Sigmoid colon (tissue), 7 donors: ENCODE measurements around the gene MDFI. TPM values are rescaled to one million over a fixed set of nuclear protein-coding genes. Genes with fewer than 3 reads are reported as not detected.

Experiments used
- DNase-seq: peaks from one replicate; pipeline ENCODE4 v3.0.0-alpha.2; 2019
- H3K27ac ChIP-seq, 4 donors: fragments of 200-600 bp; sonication (generic); one replicate each; pipeline ENCODE4 v1.5.1; 2016 to 2019; ENCODE audit warnings: mild to moderate bottlenecking in 1 of 4
- H3K27me3 ChIP-seq, 3 donors: fragments of 200-600 bp; sonication (generic); one replicate each; pipeline ENCODE4 v1.5.1; 2019; ENCODE audit warnings: mild to moderate bottlenecking in 1 of 3
- H3K36me3 ChIP-seq, 4 donors: fragments of 200-600 bp; sonication (generic); one replicate each; pipeline ENCODE4 v1.5.1; 2016 to 2019
- H3K4me1 ChIP-seq, 4 donors: fragments of 200-600 bp; sonication (generic); one replicate each; pipeline ENCODE4 v1.5.1; 2017 to 2019
- H3K4me3 ChIP-seq, 4 donors: fragments of 200-600 bp; sonication (generic); one replicate each; pipeline ENCODE4 v1.5.1; 2017 to 2019; ENCODE audit warnings: mild to moderate bottlenecking in 2 of 4, moderate library complexity in 1 of 4
- H3K9me3 ChIP-seq, 4 donors: fragments of 200-600 bp in 3 of 4; sonication (generic) in 3 of 4; one replicate each; pipeline versions ENCODE4 v1.5.1 to v1.6.1; 2013 to 2019
- CTCF ChIP-seq, 4 experiments: fragments of 450-650 bp in 3 of 4; fragments of 200-600 bp in 1 of 4; IDR thresholded peaks; one replicate each; pipeline ENCODE4 v1.5.1; 2016 to 2019; ENCODE audit warnings: antibody characterized with exemption in 4 of 4, mild to moderate bottlenecking in 3 of 4, moderate library complexity in 2 of 4
- EP300 ChIP-seq, 4 donors: sonication (generic); formaldehyde crosslinking; IDR thresholded peaks; one replicate each; pipeline ENCODE4 v1.6.1; 2017; ENCODE audit warnings: antibody characterized with exemption in 4 of 4
- POLR2A ChIP-seq, 2 donors: fragments of 450-650 bp; IDR thresholded peaks; one replicate each; pipeline ENCODE4 v1.6.1; 2016; ENCODE audit warnings: antibody characterized with exemption in 2 of 2, mild to moderate bottlenecking in 2 of 2, moderate library complexity in 2 of 2
- POLR2AphosphoS5 ChIP-seq, 4 donors: sonication (generic); formaldehyde crosslinking; IDR thresholded peaks; one replicate each; pipeline ENCODE4 v1.6.1; 2017; ENCODE audit warnings: antibody characterized with exemption in 4 of 4
- WGBS, 2 donors: extraction: QIAGEN DNeasy Blood & Tissue Kit; methylation state at CpG; one replicate each; pipeline ENCODE4 v1.1.7; 2013; 5-methylcytosine and 5-hydroxymethylcytosine counted together
- intact Hi-C: fragments of 100-400 bp; cut with DNase I; formaldehyde crosslinking; loops from one replicate; pipeline ENCODE4 v1.15.1; 2023
- polyA plus RNA-seq, 3 donors: library from polyadenylated mRNA; stranded (reverse); fragments of 200-250 nt; gene quantifications; one replicate each; pipeline ENCODE4 v1.2.3, GENCODE V29; 2013
- total RNA-seq, 4 donors: library from RNA; depleted of rRNA; stranded (reverse); fragments of >200 nt; gene quantifications; one replicate each; pipeline ENCODE4 v1.1.0, GENCODE V29; 2016
- donor health status: healthy with polysubstance abuse.
- donor health status: Bipolar disorder and iron deficiency.
- donor health status: healthy.

Gene MDFI
- total and polyA plus RNA-seq, 7 donors: 0.69 to 8.6 (median 4.6) TPM

- TF ChIP-seq POLR2AphosphoS5 (IDR thresholded peaks at IDR 0.05): no peak
- no peak for TF ChIP-seq EP300 (IDR thresholded peaks at IDR 0.05)
- TF ChIP-seq POLR2A (IDR thresholded peaks at IDR 0.05): no peak
- TF ChIP-seq CTCF (IDR thresholded peaks at IDR 0.05): no peak
- intact Hi-C loops: no loop called here
- Histone ChIP-seq H3K36me3 (peaks cover 11 to 65% (median 36%) of the 10 kb centered on the region in 4 donors), H3K27ac (peak overlapping the region in 1 of 4 donors; percentile 5), H3K4me1 (peaks cover 0 to 23% (median 13%) of the 10 kb centered on the region in 4 donors), H3K9me3 (no peaks in the 10 kb centered on the region), H3K4me3 (no peak overlapping the region), H3K27me3 (no peaks in the 10 kb centered on the region)
- no peak for DNase-seq
- 62 to 82% methylated on average over 5 of the region's 5 CpGs for WGBS, 2 donors
These were observed 50.1 kb downstream of the MDFI start for GRCh38 chr6:41688256-41688965.

GRCh38 chr6:41689171-41690008 lies 51.1 kb downstream of the MDFI start:
- peaks cover 0 to 26% (median 11%) of the 10 kb centered on the region in 4 donors for H3K4me1 ChIP-seq
- WGBS, 2 donors: 79 to 81% methylated on average over 9 of the region's 9 CpGs
- H3K36me3 ChIP-seq: peaks cover 11 to 62% (median 36%) of the 10 kb centered on the region in 4 donors
- no peaks in the 10 kb centered on the region for H3K9me3 ChIP-seq
- H3K4me3 ChIP-seq: no peak overlapping the region
- DNase-seq: peak; percentile 41
- intact Hi-C loops: no loop called here
- TF ChIP-seq POLR2AphosphoS5 (IDR thresholded peaks at IDR 0.05): no peak
- TF ChIP-seq POLR2A (IDR thresholded peaks at IDR 0.05): no peak
- TF ChIP-seq CTCF (IDR thresholded peaks at IDR 0.05): no peak
- TF ChIP-seq EP300 (IDR thresholded peaks at IDR 0.05): no peak
- no peaks in the 10 kb centered on the region for H3K27me3 ChIP-seq
- no peak overlapping the region for H3K27ac ChIP-seq

- TF ChIP-seq POLR2AphosphoS5 (IDR thresholded peaks at IDR 0.05) (no peak), EP300 (IDR thresholded peaks at IDR 0.05) (no peak), POLR2A (IDR thresholded peaks at IDR 0.05) (no peak), CTCF (IDR thresholded peaks at IDR 0.05) (no peak)
- Histone ChIP-seq H3K4me1 (peaks cover 0 to 26% (median 11%) of the 10 kb centered on the region in 4 donors), H3K4me3 (no peak overlapping the region), H3K36me3 (peaks cover 11 to 48% (median 26%) of the 10 kb centered on the region in 4 donors), H3K27me3 (no peaks in the 10 kb centered on the region), H3K9me3 (no peaks in the 10 kb centered on the region), H3K27ac (no peak overlapping the region)
- DNase-seq: peak; percentile 58
- intact Hi-C loops: no loop called here
- WGBS, 2 donors: 96 to 97% methylated on average over 25 of the region's 25 CpGs
These were observed 52.5 kb downstream of the MDFI start for GRCh38 chr6:41690541-41691330.

GRCh38 chr6:41691426-41692079 lies 53.3 kb downstream of the MDFI start:
- Histone ChIP-seq H3K27ac (no peak overlapping the region), H3K27me3 (no peaks in the 10 kb centered on the region), H3K4me3 (no peak overlapping the region), H3K36me3 (peaks cover 11 to 40% (median 23%) of the 10 kb centered on the region in 4 donors), H3K9me3 (no peaks in the 10 kb centered on the region), H3K4me1 (peaks cover 0 to 26% (median 11%) of the 10 kb centered on the region in 4 donors)
- WGBS, 2 donors: 89 to 90% methylated on average over 8 of the region's 8 CpGs
- TF ChIP-seq CTCF (IDR thresholded peaks at IDR 0.05) (no peak), EP300 (IDR thresholded peaks at IDR 0.05) (no peak), POLR2A (IDR thresholded peaks at IDR 0.05) (no peak), POLR2AphosphoS5 (IDR thresholded peaks at IDR 0.05) (no peak)
- intact Hi-C loops: no loop called here
- no peak for DNase-seq
